NCI-H446 treated with DMSO at 0.1 percent for 48 hours (cell line): ENCODE measurements around the gene NSD2.
A peak's percentile ranks its signal among the peaks of the same experiment; 100 is the strongest.
"Not testable (repeated sequence)": the region's sequence is repeated elsewhere in the genome, so short reads cannot be mapped to it uniquely, and the experiment has no call there.

Source experiments
- DNase-seq: peaks from one replicate; lab custom pipeline; 2025; lab: John Stamatoyannopoulos, UW

NSD2 gene

GRCh38 chr4:1842339-1842895 lies 28.8 kb upstream of the NSD2 start:
- DNase-seq, result no peak

DNA sequence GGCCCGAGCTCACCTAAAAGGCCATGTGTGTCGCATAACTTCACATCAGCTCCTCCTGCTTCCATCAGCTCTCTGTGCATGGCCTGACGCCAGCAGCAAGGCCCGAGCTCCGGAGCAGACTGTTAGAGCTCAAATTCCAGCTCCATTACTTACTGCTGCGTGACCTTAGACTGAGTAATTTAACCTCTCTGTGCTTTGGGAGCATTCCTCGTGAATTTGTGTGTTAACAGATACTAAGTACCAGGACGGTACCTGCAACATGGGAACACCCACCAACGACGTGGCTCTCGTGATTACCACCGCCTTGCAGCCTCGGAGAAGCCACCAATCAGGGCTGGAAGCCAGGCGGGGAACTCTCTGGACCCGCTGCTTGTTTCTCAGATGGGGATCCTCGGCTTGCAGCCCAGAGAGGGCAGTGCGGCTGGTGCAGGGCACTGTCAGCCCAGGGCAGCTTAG lies 28.2 kb upstream of the NSD2 start:
- DNase-seq, result no peak

DNA sequence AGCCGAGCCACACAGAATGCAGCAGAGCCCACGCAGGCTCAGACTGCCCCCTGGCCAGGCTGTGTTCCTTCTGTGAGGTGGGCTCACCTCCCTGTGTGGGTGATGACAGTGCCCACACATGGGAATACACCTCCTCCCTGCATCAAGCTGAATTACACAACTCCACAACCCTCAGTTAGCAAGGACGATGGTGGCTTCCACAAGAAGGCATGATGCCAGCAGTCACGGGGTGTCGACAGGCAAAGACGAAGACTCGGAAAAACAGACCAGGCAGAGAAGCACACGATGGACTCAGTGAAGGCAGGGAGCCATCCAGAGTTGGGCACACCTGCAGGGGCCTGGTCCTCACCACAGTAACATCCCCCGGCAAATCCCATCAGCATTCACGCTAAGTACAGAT lies 27.3 kb upstream of the NSD2 start:
- DNase-seq, result no peak

DNA sequence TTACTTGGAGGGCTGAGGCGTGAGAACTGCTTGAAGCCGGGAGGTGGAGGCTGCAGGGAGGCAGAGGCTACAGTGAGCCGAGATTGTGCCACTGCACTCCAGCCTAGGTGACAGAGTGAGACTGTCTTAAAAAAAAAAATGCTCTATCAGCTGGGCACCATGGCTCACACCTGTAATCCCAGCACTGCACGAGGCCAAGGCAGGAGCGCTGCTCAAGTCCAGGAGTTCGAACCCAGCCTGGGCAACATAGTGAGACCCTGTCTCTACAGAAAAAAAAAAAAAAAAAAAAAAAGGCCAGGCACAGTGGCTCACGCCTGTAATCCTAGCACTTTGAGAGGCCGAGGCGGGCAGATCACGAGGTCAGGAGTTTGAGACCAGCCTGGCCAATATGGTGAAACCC lies 26.6 kb upstream of the NSD2 start:
- not testable (repeated sequence) for DNase-seq

GRCh38 chr4:1846580-1846979 lies 24.6 kb upstream of the NSD2 start:
- DNase-seq, result no peak

GRCh38 chr4:1850276-1850675 lies 20.9 kb upstream of the NSD2 start:
- DNase-seq, result no peak

DNA sequence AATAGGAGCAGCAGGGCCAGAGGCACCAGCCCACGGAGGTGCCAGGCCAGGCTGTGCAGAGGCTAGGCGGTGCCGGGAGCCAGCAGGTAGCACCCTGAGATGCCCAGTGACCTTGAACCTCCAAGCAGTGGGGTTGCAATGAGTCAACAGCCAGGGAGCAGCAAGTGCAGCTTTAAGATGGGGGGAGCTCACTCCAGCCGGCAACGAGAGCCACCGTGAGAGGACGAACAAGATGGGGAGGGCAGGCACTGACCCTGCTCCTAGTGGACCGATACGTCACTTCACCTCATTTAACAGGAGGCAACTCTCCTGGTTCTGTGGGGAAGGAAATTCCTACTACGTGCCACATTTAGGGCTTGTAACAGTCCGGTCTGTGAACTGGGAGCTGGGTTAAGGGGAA lies 20.0 kb upstream of the NSD2 start:
- DNase-seq, result no peak

- no peak for DNase-seq
These were observed 19.4 kb upstream of the NSD2 start for GRCh38 chr4:1851575-1852410.

DNA sequence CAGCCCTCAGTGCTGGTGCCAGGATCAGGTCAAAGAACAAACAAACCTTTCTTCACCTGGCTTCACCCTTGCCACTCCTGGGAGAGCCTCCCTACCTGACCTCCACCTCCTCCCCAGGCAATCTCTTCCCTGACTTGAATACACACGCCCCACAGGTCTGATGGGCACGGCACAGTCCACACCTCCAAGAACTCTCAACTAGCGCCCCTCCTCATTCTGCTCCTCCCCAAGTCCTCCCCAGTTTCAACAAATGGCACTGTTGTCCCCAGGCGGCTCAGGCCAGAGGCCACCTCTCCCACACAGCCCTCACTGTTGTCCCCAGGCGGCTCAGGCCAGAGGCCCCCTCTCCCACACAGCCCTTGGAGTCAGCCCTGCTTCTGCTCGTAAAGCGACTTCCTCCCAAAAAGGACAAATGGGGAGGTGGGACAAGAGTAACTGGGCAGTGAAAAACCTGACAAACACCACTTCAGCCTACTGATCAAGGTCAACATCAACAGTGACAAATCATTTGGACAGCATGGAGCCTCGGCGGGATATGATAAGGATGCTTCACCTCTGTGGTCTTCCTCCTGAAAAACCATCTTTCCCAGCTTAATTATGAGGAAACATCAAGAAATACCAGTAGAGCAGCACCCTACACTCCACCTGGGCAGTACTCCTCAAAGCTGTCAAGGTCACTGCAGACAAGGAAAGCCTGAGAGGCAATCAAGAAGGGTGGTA lies 18.1 kb upstream of the NSD2 start:
- no peak for DNase-seq

DNA sequence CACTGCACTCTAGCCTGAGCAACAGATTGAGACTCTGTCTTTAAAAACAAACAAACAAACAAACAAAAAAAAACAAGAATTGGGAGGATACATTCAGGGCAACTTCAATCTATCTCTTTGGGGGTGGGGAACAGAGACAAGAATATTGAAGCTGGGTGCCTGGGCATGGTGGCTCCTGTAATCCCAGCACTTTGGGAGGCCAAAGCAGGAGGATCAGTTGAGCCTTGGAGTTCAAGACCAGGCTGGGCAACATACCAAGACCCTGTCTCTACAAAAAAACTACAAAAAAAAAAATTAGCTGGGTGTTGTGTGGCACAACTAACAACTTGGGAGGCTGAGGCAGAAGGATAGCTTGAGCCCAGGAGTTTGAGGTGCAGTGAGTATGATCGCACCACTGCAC lies 16.4 kb upstream of the NSD2 start:
- no peak for DNase-seq

GRCh38 chr4:1855333-1856070 lies 15.7 kb upstream of the NSD2 start:
- DNase-seq, result no peak

DNA sequence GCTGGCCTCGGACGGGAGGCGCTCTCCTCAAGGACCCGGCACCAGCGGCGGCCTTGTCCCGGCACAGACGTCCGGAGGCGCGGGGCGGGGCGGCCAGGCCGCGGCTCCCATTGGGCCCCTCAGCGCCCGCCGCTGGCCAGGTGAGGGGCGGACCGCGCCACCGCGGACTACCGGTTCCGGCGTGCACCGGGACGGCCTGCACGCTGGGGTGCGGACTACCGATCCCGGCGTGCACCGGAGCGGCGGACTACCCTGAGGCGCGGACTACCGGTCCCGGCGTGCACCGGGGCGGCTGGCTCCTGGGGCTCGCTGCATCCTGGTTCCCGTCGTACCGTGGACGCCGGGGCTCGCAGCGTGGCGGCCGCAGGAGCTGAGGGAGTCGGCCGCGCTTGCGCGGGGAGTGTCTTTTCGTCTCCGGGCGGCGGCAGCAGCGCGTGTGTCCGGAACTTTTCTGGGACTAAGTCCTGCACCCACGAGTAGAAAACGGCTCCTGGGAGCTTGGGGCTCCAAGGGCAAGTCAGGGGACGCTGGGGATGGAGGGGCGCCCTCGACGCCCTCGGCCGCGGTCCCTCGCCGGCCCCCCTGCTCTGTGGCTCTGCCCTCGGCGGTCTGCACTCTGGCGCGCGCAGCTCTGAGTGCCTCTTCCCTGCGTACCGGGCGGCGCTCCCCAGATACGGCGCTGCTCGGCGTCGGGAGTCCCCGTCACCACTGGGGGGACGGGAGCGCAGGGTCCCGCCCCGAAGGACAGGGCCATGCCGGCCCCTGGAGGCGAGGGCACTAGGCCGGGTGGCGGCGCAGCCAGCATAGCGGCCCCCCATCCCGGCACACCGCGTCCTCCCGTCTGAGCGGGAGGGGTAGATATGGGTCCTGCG lies 14.9 kb upstream of the NSD2 start, which contains the start of gene LETM1:
Gene LETM1, minus strand, starts transcription at position 86 of the 872 bp plus-strand sequence. CDS start 206 bp downstream, outside the sequence.
- DNase-seq, result peak; percentile 73

- no peak for DNase-seq
These were observed 14.1 kb upstream of the NSD2 start for GRCh38 chr4:1856943-1857699.

DNA sequence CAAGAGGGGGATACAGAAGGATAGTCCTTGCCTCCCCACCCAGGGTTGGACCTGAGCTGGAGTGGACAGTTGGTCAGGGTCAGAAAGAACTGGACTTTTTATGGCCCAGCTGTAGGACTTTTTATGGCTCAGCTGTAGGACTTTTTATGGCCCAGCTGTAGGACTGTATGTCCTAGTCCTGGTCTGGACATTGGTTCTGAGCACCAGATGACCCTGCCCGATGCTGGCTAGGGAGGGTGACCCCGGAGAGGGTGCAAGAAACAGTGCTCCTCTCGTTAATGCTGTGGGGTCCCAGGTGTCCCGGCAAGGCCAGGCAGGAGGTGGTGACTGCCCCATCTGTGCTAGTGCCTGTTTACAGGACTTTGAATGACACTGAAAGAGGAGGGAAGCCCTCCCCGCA lies 13.3 kb upstream of the NSD2 start:
- DNase-seq, result no peak

DNA sequence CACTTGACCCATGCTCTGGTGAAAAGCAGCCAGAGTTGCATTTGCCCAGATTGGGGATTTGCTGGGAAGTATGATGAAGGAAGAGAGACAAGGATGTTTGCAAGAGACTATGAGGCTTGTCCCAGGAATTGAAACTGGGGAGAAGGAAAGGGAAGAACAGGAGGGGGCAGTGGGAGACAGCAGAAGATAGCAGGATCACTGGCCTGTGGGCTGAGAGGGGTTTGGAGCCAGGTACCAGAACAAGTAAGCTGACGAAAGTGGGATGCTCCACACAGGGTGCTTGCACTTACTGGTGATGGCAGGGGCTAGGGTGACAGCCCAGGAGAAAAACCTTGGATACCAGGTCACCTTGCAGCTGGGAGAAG lies 11.8 kb upstream of the NSD2 start:
- no peak for DNase-seq

DNA sequence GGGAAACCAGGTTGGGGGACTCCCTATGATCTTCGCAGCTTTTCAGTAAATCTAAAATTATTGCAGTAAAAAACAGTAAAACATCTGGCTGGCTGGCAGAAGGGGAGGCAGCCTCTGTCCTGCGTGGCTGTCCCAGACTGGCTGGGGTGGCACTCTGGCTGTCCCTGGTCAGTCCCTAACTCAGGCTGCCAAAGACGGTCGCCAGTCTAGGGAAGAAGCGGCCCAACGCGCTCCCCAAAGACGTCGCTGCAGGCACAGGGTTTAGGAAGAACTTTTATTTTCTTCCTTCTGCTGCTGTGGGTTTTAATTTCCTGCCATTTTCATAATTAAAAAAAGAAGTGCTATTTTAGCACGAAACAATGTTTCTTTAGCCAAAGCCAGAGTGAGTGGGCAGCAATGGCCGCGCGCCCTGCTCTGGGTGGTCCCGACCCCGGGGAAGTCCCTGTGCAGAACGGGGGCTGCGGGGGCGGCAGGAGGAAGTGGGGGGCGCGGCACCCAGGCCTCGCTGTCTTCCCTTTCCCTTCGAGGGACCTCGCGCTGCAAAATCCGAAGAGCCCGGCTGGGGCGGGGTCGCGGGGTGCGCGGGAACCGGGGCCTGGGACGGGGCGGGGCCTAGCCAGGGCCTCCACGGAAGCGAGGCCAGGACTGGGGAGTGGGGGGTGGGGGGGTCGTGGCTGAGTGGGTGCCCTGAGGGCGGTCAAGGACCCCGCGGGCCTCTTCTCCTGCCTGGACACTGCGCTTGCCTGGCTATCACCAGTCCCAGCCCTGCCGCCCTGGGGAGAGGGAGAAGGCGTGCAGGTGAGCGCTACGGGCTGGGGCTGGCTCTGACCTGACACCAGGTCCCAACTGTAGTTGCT lies 8.9 kb upstream of the NSD2 start:
- DNase-seq, result no peak

DNA sequence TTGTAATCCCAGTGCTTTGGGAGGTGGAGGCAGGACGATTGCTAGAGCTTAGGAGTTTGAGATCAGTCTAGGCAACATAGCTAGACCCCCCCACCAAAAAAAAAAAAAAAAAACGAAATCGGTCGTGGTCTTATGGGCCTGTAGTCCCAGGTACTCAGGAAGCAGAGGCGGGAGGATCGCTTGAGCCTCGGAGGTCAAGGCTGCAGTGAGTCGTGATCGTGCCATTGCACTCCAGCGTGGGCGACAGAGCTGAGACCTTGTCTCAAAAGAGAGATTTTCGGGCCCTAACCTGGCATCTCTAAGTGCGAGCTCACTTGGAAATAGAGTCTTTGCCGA lies 8.3 kb upstream of the NSD2 start:
- no peak for DNase-seq

DNA sequence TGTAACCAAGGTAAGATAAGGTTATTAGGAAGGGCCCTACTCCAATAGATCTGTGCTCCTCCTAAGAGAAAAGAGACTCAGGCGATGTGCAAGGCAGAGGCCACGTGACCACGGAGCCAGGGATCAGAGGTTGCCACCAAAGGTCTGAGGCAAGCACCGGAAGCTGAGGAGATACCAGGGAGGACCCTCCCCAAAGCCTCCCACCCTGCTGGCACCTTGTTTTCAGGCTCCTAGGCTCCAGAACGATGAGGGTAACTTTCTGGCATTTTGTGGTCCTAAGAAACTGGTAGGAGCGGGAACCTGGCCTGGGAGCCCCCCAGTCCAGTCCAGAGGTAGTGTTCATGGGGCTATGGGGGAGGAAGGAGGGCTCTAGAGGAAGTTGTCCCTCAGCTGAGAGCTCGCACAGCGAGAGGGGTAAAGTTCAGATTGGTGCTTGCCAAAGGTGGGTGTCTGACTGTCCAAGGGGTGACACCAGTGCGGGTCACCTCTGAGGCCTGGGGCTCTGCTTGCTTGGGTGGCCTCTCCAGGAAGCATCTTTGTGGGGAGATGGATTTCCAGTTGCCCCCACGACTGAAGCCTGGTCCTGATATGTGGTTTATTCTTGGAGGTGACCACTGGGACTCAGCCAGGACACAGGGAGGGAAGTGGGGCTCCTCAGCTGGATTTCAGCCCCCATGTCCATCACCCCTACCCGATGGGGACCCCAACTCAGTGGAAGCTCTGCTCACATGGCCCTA lies 7.7 kb upstream of the NSD2 start:
- DNase-seq, result no peak
